ENCODE results near the gene LRRC28. TPM values are rescaled to one million over a fixed set of nuclear protein-coding genes. Genes with fewer than 3 reads are reported as not detected.

The LRRC28 gene
- total and polyA plus RNA-seq, 2 of the 4 experiments (the other 2 are of a cell fraction): 12.7 to 21.1 TPM

DNA sequence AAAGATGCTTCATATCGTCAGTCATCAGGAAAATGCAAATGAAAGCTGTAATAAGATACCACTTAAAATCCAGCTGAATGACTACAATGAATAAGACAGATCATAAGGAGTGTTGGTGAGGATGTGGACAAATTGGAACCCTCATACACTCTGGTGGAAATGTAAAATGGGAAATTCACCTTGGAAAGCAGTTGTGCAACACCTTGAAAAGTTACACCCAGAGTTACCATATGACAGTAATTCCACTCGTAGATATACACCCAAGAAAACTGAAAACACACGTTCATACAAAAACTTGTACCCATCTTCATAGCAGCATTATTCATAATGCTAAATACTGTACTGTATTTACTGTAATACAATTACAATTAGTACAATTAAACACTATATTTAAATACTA lies 4.2 kb upstream of the LRRC28 start:
- Histone ChIP-seq H3K27ac (ENCODE audit: insufficient read depth, low read length) (no peak overlapping the region), H3K79me1 (ENCODE audit: low read depth in 1 of 2, low read length in 2 of 2) (peaks cover 3 to 19% of the 10 kb centered on the region in 2 experiments; a peak in 2 of 4 replicates), H3K4me1 (ENCODE audit: control insufficient read depth, insufficient read depth, low read length) (peaks cover 2% of the 10 kb centered on the region; the same call in 1 of the 2 replicates), H3K9me1 (ENCODE audit: insufficient read depth, low read length) (no peaks in the 10 kb centered on the region), H3K4me3 (ENCODE audit: insufficient read depth, low read depth, low read length) (no peak overlapping the region), H2AFZ (replicated peaks; ENCODE audit: low read length, poor library complexity) (no peak overlapping the region), H3K56ac (ENCODE audit: extremely low read depth, insufficient read depth, low read length) (no peak overlapping the region), H4K20me1 (ENCODE audit: insufficient read depth, low read length) (no peaks in the 10 kb centered on the region), H2BK120ac (ENCODE audit: low read depth, low read length) (no peak overlapping the region), H3K9me3 (ENCODE audit: control insufficient read depth, insufficient read depth, low read length) (no peaks in the 10 kb centered on the region), H3K18ac (ENCODE audit: low read depth, low read length) (no peak overlapping the region), H2BK20ac (ENCODE audit: low read depth, low read length) (no peak overlapping the region), H3K36me3 (ENCODE audit: control insufficient read depth, insufficient read depth, low read length) (no peaks in the 10 kb centered on the region), H2AK5ac (ENCODE audit: low read depth, low read length) (no peak overlapping the region), H2BK5ac (ENCODE audit: low read depth, low read length, poor library complexity, severe bottlenecking) (no peak overlapping the region), H3K4me2 (ENCODE audit: low read depth, low read length) (no peak overlapping the region), H3K23ac (ENCODE audit: low read depth, low read length) (no peak overlapping the region), H3K9ac (ENCODE audit: low read depth, low read length) (no peak overlapping the region), H4K91ac (ENCODE audit: insufficient read depth, low read depth, low read length) (no peak overlapping the region), H3K4ac (ENCODE audit: low read depth, low read length) (no peak overlapping the region), H4K5ac (ENCODE audit: low read depth, low read length) (no peak overlapping the region), H3K14ac (replicated peaks; ENCODE audit: low read depth, low read length) (no peak overlapping the region), H4K8ac (ENCODE audit: low read depth in 2 of 2, low read length in 2 of 2) (no peak overlapping the region), H2AK9ac (replicated peaks; ENCODE audit: low read depth, low read length, poor library complexity) (no peak overlapping the region), H2BK15ac (ENCODE audit: low read depth, low read length) (no peak overlapping the region), H3K27me3 (ENCODE audit: control insufficient read depth, insufficient read depth, low read length) (no peaks in the 10 kb centered on the region)
- dilution Hi-C loops (cut with HindIII; ENCODE audit: low sequenced_read_pairs, unreplicated experiment) (no loop called here), in situ Hi-C loops (cut with MboI; ENCODE audit: low sequenced_read_pairs) (no loop called here), intact Hi-C loops (cut with micrococcal nuclease) (no loop called here)
- ChIA-PET CTCF (no interaction called here), POLR2A (ENCODE audit: unreplicated experiment) (no interaction called here)
- ATAC-seq (ENCODE audit: low read depth) (no peak), DNase-seq (no peak)
- BruUV-seq (replicated peaks): no TSS peak
- no CpG with 5 or more reads among the region's 3 CpGs for WGBS, 2 experiments (ENCODE audit: extremely low coverage in 2 of 2, insufficient read length in 1 of 2)
- TF ChIP-seq, protein P1, sequence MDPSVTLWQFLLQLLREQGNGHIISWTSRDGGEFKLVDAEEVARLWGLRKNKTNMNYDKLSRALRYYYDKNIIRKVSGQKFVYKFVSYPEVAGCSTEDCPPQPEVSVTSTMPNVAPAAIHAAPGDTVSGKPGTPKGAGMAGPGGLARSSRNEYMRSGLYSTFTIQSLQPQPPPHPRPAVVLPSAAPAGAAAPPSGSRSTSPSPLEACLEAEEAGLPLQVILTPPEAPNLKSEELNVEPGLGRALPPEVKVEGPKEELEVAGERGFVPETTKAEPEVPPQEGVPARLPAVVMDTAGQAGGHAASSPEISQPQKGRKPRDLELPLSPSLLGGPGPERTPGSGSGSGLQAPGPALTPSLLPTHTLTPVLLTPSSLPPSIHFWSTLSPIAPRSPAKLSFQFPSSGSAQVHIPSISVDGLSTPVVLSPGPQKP (IDR thresholded peaks at IDR 0.05; ENCODE audit: borderline replicate concordance, low read depth, low read length): no peak
- no peak for TF ChIP-seq RCOR1 (IDR thresholded peaks at IDR 0.05; ENCODE audit: insufficient replicate concordance, low read length)
- peak; percentile 61 for TF ChIP-seq CEBPB (IDR thresholded peaks at IDR 0.05; ENCODE audit: low read depth, low read length)
